ENCODE measurements around the gene MERTK.
"Not testable (repeated sequence)": the region's sequence is repeated elsewhere in the genome, so short reads cannot be mapped to it uniquely, and the experiment has no call there.

MERTK gene

DNA sequence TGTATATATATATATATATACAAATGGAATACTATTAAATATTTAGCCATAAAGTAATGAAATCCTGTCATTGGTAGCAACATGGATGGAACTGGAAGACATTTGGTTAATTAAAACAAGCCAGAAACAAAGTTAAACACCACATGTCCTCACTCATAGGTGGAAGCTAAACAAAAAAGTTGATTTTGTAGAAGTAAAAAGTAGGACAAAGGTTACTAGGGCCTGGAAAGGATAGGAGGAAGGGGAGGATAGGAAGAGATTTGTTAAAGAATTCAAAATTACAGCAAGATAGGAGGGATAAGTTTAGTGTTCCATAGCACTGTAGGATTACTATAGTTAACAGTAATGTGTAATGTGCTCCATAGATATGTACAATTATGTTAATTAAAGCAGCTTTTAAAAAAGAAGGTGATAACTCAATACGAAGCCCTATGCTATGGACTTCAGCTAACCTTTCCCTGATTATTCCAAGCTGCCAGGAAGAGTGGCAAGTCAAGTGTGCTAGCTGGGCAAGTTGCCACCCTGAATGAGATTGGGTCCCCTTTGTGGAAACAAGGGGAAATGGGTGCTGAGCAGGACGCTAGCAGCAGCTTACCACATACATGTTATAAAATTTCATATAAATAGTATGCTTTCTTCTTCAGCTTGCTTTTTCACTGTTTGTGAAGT lies 12.3 kb downstream of the MERTK start:
- DNase-seq, result no peak

DNA sequence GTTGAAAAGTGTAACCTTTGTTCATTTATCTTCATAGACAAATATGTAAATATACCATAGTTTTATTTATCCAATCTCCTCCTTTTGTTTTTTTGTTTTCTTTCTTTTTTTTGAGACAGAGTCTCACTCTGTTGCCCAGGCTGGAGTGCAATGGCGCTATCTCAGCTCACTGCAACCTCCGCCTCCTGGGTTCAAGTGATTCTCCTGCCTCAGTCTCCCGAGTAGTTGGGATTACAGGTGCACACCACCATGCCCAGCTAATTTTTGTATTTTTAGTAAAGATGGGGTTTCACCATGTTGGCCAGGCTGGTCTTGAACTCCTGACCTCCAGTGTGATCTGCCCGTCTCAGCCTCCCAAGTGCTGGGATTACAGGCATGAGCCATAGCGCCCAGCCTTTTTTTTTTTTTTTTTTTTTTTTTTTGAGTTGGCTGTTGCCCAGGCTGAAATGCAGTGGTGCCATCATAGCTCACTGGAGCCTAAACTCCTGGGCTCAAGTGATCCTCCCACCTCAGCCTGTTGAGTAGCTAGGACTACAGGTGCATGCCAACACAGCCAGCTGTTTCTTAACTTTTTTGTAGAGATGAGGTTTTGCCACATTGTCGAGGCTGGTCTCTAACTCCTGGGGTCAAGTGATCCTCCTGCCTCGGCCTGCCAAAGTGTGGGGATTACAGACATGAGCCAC lies 13.0 kb downstream of the MERTK start:
- DNase-seq, result not testable (repeated sequence)

DNA sequence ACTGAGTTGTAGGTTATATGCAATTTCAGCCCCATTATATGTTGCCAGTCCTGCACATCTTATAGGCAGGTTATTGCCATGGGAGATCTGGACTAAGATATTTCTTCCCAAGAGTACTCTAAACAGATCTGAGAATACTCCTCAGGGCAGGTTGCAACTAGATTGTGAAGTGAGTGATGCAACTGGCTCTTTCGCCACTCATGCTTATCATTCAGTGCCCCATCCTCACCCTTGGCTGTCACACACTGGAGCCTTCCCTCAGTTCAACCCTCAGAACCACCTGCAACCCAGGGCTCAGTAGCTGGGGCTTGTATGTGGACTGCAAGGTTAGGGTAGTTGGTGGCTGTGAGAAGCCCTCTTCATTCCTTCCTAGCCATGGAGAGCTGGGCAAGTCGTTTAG lies 14.1 kb downstream of the MERTK start:
- DNase-seq, result no peak

DNA sequence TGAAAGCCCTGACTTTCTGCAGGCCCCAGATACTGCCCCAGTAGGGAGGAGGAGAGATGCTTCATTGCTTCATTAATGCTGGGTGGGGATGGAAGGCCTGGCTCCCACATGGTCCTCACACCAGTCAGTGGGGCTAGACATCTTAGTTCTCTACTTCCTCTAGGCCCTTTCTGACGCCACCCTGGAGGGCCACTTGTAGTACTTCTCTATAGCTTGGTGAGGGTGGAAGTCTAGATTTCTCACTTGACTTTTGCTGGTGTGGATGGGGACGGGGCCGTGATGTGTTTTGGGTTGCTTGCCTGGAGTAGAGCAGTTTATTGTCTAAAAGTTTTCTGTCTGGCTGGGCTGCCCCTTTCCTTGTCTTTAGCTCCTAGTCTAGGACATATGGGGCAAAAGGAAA lies 18.7 kb downstream of the MERTK start:
- no peak for DNase-seq

DNA sequence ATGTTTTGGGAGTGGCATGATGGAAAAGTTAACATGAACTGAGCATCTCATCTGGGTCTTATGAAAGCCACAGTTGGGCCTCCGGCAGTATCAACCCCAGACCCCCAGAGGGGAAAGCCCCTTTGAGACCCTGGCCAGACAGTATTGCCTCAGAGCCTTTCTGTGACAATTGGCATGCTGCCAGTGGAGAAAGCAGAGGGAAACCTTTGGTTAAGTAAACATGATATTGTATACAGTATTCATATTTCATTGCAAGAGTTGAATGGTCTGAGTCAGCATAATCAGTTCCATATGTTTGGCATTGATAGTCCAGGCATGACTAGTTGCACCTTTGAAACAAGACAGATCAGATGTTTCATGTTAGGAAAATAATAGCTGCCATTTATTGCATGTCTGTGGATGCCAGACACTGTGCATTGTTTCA lies 20.0 kb downstream of the MERTK start:
- DNase-seq, result no peak

DNA sequence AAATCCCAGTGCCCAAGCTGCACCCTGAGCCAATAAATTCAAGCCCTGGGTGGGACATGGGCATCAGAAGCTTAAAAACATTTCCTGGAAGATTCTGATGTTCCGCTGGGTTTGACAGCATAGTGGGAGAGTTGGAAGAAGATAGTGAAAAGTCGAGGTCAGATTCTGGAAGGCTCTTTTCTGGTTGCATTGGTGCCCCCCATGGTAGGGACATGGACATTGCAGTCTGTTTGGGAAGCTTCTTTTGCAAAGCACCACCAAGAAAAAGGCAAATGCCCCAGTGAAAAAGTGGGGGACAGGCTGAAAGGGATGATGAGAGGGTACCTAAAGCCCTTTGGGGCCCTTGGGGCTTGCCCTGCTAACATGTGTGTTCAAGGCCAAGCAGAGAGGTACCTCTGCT lies 21.0 kb downstream of the MERTK start:
- DNase-seq, result no peak

DNA sequence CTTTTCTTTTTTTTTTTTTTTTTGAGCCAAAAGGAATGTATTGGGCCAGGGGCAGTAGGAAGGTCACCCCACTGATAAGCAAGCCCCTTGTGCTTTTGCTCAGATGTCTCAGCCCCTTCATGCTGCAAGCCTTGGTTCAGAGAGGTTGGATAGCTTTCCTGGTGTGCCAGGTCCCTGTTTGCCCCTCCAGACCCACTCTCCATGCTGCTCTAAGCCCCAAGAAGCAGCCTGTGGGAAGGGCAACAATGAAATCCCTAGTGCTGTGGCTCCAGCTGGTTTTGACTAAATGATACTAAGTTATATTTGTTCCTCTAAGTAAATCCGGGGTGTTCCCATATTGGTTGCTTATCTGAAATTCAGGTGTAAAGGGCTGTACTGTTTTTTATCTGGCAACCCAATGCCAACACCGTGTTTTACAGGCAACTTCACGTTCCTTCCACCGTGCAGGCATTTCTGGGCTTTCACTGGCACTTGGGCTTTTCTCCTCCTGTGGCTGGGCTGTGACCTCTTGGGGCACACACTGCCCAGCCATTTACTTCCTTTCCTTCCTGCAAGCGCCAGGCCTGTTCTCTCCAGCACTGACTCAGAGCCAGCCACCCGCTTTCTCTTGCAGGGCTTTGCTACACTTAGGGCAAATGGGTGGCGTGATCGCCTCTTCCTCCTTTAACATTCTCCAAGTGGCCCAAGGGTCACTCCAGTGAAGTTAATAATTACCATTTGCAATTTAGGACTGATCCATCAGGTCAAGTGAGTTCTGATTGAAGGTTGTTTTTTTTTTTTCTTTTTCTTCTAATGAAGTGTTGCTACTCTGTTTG lies 21.6 kb downstream of the MERTK start:
- no peak for DNase-seq

DNA sequence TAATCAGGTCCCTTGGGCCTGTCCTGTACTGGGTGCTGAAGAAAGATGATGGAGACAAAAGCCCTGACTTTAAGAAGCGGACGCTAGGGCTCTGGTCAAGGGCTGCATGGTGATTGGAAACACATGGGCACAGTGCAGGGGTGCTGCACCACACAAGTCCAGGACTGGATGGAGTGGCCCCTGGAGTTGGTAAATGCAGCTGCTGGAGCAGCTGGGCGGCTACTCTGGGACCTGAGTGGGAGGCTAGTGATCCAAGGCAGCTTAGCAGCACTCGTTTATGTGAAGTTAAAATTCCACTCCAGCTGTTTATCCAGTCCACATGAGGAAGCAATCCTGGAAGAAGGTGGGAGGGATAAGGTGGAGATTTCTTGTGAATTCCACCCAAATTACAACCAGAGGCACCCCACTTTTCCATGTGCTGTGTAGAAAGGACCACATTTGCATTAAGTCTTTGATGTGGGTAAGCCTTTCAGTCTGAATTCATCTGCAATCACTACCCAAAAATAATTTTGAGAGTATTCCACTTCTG lies 24.9 kb downstream of the MERTK start:
- DNase-seq, result no peak

DNA sequence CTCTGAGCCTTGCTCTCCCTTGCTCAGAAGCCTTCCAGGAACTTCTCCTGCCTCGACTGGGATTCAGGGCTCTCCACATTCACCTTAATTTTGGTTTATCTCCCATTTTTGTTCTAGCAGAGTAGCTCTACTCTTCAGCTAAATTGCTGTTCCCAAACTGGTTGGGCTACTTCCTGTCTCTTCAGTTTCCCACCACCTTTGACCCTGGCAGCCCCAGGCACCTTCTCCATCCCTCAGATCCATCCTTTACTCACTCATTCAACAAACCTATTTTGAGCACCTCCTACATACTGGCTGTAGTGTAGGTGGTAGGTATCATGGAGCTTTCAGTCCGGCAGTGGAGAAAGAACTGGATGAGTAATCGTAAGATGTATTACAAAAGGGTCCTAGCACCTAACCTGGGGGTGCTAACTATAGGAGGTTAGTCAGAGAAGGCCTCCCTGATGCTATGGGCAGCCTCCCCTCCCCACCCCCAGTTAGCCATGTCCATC lies 26.3 kb downstream of the MERTK start:
- no peak for DNase-seq

DNA sequence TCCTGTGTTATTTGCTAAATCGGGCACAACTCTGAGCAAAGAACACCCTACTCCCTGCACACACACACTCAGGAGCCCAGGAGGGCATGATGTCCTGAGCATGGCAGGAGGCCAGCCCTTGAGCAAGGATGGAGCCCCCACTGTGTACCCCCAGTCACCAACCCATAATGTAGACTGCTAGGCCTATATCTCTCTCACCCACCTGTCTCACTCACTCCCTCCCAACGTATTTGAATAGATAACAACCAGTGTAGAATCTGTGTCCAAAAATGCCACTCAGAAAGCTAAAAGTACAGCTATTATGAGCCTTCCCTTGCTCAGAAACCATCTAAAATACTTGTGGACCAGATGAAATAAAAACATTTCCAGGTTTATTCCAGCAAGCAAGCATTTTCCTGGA lies 29.3 kb downstream of the MERTK start:
- DNase-seq, result no peak

DNA sequence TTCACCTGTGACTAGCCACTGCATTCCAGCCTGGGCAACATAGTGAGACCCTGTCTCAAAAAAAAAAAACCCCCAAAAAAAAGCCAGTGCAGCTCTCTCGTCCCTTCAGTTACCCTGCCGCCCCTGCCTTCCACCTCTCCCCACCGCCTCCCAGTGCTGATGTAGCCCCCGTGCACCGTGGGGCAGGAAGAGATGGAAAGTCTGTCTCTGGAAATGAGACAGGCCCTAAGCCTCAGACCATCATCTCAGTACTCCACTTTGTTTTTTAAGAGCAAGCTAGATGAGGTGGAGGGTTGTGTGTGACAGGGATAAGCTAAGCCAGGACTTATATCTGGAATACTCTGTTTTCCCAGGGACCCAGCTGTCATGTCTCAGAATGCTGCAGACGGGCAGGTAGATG lies 32.0 kb downstream of the MERTK start:
- DNase-seq, result no peak

DNA sequence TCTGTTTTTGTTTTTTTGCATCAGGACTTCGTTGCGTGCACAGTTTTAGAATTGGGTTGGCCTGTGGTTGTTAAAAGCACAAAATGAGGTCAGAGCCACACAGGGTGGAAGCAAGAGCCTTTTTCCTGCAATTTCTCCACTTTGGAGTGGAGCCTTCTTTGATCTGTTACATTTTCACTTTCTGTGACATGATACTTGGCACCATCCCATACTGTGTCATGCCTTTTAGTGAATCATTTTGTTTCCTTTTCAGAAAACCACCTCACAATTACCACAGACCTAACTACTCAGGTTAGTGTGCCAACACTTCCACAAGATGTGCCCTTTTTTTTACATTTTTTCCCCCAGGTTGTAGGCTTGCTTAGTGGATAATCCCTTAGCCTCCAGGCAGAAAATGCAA lies 32.5 kb downstream of the MERTK start:
- DNase-seq, result no peak

DNA sequence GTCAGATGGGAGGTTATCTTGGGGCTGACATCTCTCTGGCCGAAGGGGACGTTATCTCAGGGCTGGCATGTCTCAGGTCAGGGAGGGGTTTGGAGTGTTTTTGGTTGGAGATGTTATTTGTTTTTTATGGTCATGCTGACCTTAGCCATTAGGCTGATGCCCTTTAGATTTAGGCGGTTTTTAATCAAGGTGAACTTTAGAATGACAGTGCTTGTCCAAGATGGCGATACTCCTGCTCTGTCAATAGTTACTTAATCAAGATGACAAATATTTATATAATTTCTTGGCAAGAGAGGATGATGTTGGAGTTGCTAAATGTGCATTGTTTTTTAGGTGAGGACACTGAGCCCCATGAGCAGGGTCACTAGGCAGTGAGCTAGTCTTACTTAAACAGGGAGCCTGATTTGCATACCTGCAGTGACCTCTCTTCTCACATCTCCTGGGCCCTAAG lies 34.5 kb downstream of the MERTK start:
- no peak for DNase-seq

DNA sequence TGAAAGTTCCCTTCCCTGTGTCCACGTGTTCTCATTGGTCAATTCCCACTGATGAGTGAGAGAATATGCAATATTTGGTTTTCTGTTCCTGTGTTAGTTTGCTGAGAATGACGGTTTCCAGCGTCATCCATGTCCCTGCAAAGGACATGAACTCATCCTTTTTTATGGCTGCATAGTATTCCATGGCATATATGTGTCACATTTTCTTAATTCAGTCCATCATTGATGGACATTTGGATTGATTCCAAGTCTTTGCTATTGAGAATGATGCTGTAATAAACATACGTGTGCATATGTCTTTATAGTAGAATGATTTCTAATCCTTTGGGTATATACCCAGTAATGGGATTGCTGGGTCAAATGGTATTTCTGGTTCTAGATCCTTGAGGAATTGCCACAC lies 35.5 kb downstream of the MERTK start:
- DNase-seq, result not testable (repeated sequence)

DNA sequence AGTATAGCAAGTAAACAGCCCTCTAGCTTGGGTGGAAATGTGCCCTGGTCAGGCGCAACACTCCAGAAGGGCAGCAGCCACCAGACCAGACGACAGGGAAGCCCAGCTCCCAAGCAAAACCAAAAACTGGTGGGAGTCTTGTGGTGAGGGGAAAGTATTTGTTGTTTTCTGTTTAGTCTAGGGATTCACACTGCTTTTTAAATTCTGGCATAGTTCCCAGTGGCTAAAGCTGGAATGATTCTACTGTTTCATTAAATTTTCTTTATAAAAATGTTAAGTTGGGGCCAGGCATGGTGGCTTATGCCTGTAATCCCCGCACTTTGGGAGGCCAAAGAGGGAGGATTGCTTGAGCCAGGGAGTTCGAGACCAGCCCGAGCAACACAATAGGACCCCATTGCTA lies 38.5 kb downstream of the MERTK start:
- DNase-seq, result no peak

DNA sequence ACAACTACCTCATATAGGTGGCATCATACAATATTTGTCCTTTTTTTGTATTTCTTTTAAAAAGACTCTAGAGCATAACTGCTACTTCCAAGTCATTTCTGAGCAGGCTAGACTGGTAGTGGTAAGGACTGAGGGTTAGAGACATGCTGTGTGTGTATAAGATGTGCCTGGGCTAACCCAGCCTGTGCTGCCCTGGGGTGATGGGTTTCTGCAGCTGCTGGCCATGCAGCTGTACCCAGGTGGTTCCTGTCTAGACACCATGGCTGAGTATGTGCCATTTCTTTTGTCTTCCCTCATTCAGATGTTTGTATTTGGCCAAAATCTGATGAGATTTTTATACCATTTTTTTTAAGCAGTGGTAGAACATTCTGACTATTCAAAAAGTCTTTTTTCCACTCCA lies 40.0 kb downstream of the MERTK start:
- DNase-seq, result no peak

DNA sequence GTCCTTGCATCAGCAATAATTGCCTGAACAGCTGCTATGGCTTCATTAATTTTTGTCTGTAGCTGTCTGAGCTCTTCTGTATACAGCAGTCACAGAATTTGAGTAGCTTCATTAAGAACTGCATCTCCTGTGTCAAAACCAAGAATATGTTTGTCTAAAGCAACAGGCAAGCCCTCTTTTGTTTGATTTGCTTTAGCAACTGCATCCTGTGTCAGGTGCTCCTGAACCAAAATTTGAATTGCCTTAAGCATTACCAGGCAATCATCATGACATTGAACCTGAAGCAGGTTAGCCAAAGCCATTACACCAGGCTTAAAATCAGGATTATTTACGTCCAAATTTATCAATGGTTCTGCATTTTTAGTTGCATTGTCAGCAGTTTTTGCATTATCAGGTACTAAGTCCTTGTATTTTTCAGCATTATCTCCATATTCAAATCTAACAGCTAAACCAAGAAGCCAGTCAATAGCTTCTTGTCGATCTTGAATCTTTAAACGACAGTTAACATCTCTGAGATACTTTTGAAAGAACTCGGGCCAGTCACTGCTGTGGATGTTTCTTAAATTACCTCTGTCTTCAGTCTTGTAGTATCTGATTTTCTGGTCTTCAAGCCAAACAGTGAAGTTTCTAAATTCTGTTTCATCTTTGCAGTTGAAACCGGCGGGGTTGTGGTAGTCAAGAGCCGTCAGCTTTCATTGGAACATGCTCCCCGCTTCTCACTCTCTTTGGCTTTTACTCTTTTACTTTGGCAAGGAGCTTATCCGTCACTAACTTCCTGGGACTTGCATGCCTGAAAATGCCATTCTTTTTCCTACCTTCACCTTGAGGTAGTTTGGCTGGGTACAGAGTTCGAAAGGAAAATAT lies 42.2 kb downstream of the MERTK start:
- DNase-seq, result no peak

DNA sequence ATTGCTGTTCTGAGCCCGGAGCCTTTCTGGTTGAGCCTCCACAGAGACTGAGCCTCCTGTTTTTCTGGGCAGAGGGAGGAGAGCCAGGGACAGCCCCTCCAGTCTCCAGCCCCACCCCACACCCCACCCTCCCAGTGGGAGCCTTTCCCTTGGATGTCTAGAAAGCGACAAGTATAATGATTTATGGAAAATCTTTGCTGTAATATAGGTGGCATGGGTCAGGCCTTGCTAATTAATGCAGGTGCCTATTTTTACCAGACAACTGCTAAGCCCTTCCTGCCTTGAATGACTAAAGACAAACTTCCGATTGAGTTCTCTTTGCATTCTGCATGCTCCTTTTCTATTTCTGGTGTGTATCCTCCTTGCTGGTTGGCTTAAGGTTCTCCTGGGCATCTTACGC lies 43.1 kb downstream of the MERTK start:
- no peak for DNase-seq

DNA sequence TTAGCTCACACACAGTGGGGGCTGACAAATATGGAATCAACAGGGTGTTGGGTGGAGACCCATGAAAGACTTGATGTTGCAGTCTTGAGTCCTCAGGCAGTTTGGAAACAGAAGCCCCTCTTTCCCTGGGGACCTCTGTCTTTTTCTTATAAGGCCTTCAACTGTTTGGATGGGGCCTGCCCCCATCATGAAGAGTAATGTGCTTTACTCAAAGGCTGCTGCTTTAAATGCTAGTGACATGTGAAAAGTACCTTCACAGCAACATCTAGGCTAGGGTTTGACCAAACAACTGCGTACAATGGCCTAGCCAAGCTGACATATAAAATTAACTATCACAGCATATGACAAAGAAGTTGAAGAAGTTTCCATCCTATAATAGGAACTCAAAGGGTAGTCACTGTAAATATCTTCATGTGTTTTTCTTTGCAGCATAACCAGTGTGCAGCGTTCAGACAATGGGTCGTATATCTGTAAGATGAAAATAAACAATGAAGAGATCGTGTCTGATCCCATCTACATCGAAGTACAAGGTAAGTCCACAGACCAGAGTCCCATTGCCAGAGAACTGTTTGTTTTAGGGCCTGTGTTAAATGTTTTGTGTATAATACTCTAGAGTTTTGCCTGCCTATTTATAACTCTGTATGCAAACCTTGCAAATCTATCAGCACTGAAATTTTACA lies 46.3 kb downstream of the MERTK start:
- no peak for DNase-seq

DNA sequence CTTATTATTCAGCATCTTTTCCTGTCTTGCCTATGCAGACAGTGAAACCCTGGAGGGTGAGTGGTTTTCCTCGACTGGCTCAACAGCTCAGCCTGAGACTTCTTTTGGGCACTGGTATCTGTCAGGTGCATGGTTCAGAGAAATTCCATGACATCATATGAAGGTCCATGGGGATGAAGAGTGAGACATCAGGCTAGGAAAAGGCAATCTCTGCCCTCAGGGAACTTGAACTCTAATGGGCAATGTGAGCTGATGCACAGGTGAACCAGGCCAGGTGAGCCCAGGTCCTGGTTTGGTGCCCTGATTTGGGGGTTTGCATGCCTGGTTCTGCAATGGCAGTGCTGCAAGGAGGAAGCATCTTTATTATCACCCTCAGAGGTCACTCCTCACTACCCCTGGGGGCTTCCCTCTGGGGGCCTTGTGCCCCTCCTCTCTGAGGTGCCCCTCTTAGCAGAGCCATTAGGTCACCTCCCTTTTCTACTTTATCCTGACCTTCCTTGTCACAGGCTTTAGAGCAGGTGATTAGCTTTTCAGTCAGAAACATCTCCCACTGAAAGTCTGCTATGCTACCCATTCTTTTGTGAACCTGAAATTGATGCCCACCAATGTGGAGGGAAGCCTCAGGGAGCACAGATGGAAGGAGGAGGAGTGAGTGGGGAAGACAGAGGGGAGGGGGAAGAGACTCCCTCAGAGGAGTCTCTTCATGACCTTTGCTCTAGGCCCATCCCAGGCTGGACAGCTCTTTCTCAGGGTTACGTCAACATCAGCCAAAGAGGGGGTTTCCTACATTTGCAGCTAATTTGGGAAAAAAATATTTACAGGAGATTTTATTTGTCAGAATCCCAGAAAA lies 47.3 kb downstream of the MERTK start:
- no peak for DNase-seq

Measured in NCI-H510A (cell line).